ENCODE measurements around the gene DPM2. TPM values are rescaled to one million over a fixed set of nuclear protein-coding genes. Genes with fewer than 3 reads are reported as not detected.

The DPM2 gene
- total and polyA plus RNA-seq, 8 donors: 1.7 to 98.2 (median 35.3) TPM

DNA sequence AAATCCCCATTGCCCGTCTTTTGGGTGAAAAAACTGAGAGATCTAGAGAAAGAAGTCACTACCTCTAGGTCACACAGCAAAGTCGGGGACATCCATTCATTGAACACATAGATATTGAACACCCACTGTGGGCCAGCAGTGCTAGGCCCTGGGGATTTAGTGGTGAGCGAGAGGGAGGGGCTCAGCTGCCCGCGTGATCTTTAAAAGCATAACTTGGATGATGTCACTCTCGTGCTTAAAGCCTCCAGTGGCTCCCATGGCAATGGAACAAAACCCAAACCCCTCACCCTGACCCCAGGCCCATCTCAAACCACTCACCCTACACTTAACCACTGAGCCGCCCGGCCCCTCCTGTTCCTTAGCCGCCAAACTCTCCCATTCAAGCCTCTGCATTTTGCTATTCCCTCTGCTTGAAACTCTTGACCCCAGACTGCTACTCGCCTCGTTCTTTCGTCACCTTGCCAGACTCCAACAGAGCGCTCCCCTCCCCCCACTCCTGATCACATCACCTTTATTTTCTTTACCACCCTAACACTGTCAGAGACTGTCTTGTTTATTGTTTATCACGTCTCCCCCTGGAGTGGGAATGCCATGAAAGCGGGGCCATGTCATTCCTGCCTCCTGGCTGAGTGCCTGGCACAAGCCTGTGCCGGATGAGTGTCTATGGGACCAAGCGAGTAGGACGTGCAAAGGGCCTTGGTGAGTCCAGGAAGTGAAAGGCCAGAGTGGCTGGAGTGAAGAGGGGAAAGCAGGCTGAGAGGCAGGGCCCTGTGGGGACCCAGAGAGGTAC is 6.4 kb downstream of the DPM2 start:
- H3K4me3 ChIP-seq: peak overlapping the region; percentile 43 to 64 (median 55)
- peaks cover 0 to 22% (median 14%) of the 10 kb centered on the region in 4 donors for H3K36me3 ChIP-seq
- TF ChIP-seq POLR2AphosphoS5 (IDR thresholded peaks at IDR 0.05) (peak in 1 of 3 donors; percentile 13), EP300 (IDR thresholded peaks at IDR 0.05) (no peak)
- peaks cover 0 to 48% (median 19%) of the 10 kb centered on the region in 3 donors for H3K27me3 ChIP-seq
- no peaks in the 10 kb centered on the region for H3K9me3 ChIP-seq
- intact Hi-C loops (cut with DNase I; ENCODE audit: low total_unique reads): no loop called here
- peak overlapping the region in 3 of 5 donors; percentile 7 to 41 (median 8) for H3K27ac ChIP-seq
- peaks cover 45 to 63% (median 52%) of the 10 kb centered on the region in 4 donors for H3K4me1 ChIP-seq
- WGBS, 5 donors: 17 to 28% (median 18%) methylated on average over 18 of the region's 18 CpGs
- DNase-seq: peak in 1 of 2 donors; percentile 76

DNA sequence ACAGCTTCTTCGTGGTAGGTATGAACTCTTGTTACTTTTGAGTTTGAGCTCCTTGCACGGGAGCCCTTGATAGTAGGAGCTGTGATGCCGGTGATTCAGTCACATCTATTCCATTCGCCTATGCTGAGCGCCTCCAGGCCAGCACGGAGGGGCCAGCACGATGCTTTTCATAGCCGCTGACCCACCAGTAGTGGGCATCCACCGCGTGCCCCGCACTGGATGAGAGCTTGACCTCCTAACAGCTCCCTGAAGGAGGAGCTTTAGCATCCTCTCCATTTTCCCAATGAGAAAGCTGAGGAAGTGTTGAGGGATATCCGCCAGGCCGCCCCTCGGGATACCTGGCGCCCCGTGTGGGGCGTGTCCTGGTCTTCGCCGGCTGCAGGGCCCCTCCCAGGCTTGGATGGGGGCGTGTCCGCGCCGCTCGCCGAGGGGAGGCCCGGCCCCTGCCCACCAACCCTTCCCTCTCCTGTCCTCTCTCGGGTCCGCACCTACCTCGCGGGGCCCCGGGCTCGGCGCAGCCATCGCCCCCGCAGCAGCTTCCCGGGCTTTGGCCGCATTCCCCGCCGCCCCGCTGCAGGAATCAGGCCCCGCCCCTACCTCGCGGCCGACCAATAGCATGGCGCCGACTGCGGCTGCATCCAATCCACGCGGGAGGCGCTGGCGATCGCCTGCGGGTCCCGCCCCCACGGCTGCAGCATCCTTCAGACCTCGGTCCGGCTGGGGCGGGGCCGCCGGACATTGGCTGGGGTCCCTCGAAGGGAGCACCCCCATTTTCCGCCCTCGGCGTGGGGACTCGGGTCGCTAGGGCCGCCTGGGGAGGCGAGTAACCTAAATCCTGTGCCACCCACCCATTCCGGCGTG is 7.2 kb downstream of the DPM2 start, which contains the start of gene PIP5KL1:
Gene PIP5KL1 (minus strand): TSS at position 547 of the 861 bp plus-strand sequence. CDS start 25 bp downstream, at position 522.
- Histone ChIP-seq H3K4me3 (peak within 1 kb of the TSS; percentile 43 to 64 (median 55)), H3K4me1 (peaks cover 37 to 54% (median 44%) of the 10 kb centered on the region in 4 donors), H3K27ac (peak within 1 kb of the TSS in 3 of 5 donors; percentile 7 to 41 (median 8)), H3K9me3 (no peaks in the 10 kb centered on the region), H3K36me3 (peaks cover 0 to 14% (median 12%) of the 10 kb centered on the region in 4 donors), H3K27me3 (peaks cover 0 to 54% (median 20%) of the 10 kb centered on the region in 3 donors)
- intact Hi-C loops (cut with DNase I; ENCODE audit: low total_unique reads): no loop called here
- DNase-seq: peak; percentile 86 to 95
- 2% methylated on average over 33 to 70 of the region's 70 CpGs for WGBS, 5 donors
- TF ChIP-seq POLR2A (IDR thresholded peaks at IDR 0.05) (no peak), POLR2AphosphoS5 (IDR thresholded peaks at IDR 0.05) (peak in 1 of 3 donors; percentile 70)

DNA sequence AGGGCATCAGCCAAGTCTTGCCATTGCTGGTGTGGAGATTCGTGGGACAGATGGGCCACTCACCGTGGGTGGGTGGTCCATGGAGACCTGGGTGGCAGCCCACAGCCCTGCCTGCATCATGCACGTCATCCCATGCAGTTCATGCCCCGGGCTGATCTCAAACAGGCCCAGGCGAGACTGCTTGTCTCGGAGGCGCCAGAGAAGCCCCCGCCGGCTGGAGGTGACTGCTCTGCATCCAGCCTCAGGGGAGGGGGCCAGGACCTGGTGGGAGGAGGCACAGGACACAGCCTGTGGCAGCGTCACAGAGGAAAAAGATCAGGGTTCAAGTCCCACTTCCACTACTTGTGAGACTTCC is 8.1 kb downstream of the DPM2 start:
- peaks cover 0 to 6% (median 3%) of the 10 kb centered on the region in 4 donors for H3K36me3 ChIP-seq
- no peak overlapping the region for H3K27ac ChIP-seq
- 70 to 89% (median 74%) methylated on average over 6 to 10 of the region's 10 CpGs for WGBS, 5 donors
- H3K27me3 ChIP-seq: peaks cover 0 to 63% (median 20%) of the 10 kb centered on the region in 3 donors
- DNase-seq: no peak
- peaks cover 35 to 46% (median 40%) of the 10 kb centered on the region in 4 donors for H3K4me1 ChIP-seq
- H3K9me3 ChIP-seq: no peaks in the 10 kb centered on the region
- intact Hi-C loops (cut with DNase I; ENCODE audit: low total_unique reads): no loop called here
- H3K4me3 ChIP-seq: no peak overlapping the region
- TF ChIP-seq, protein P1, sequence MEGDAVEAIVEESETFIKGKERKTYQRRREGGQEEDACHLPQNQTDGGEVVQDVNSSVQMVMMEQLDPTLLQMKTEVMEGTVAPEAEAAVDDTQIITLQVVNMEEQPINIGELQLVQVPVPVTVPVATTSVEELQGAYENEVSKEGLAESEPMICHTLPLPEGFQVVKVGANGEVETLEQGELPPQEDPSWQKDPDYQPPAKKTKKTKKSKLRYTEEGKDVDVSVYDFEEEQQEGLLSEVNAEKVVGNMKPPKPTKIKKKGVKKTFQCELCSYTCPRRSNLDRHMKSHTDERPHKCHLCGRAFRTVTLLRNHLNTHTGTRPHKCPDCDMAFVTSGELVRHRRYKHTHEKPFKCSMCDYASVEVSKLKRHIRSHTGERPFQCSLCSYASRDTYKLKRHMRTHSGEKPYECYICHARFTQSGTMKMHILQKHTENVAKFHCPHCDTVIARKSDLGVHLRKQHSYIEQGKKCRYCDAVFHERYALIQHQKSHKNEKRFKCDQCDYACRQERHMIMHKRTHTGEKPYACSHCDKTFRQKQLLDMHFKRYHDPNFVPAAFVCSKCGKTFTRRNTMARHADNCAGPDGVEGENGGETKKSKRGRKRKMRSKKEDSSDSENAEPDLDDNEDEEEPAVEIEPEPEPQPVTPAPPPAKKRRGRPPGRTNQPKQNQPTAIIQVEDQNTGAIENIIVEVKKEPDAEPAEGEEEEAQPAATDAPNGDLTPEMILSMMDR (IDR thresholded peaks at IDR 0.05): no peak
- TF ChIP-seq POLR2AphosphoS5 (IDR thresholded peaks at IDR 0.05): no peak
- no peak for TF ChIP-seq EP300 (IDR thresholded peaks at IDR 0.05)

DNA sequence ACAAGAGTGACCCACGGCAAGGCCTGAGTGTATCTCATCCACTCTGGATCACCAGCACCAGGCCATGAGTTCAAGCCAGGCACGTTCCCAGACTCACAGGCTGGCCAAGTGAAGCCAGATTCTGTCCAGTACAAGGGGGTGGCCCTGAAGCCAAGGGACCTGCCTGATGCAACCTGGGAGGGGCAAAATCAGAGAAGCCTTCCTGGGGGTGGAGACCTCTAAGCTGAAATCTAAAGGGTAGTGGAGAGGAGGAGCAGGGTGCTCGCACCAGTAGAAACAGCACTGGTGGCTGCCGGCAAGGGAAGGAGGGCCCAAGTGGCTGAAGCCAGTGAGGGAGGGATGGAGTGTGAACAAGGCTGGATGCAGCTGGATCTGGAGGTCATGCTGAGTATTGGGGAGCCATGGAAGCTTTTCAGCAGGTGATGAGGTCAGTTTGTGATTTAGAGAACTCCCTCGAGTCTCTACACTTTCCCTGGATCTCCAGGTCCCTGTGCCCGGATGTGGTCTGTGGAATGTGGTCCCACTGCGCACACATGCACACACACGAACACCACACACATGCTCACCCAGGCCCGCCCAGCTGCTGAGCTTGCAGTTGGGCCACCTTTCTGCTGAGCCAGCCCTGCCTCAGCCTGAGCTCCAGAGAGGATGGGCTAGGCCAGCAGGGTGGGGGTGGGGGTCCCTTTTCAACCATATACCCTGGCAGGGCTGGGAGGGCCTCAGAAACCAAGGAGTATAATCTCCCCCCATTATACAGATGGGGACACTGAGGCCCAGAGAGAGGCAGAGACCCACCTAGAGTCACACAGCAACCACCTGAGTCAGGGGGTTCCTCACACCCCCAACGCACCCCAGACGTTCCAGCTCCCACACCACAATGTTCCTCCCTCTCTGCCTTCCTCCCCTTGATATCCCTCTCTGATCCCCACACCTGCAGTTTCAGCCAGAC is 8.7 kb downstream of the DPM2 start:
- intact Hi-C loops (cut with DNase I; ENCODE audit: low total_unique reads): no loop called here

More for the DNA sequence above, 8.7 kb downstream of the DPM2 start:
- Histone ChIP-seq H3K36me3 (no peaks in the 10 kb centered on the region), H3K4me3 (no peak overlapping the region), H3K27ac (no peak overlapping the region), H3K27me3 (peaks cover 0 to 67% (median 20%) of the 10 kb centered on the region in 3 donors), H3K9me3 (no peaks in the 10 kb centered on the region), H3K4me1 (peaks cover 35 to 45% (median 40%) of the 10 kb centered on the region in 4 donors)
- no peak for DNase-seq
- TF ChIP-seq POLR2AphosphoS5 (IDR thresholded peaks at IDR 0.05): no peak
- TF ChIP-seq, protein P1 (IDR thresholded peaks at IDR 0.05): no peak
- WGBS, 5 donors: 64 to 69% (median 67%) methylated on average over 11 of the region's 11 CpGs
